RWPE2 (cell line): ENCODE data around the gene ITPR3.

Experiments
- ATAC-seq: fragments of 200-7000 bp; cut with Tn5 transposase; 3 replicates; pipeline ENCODE4 v1.9.1; 2021; ENCODE audit warnings: low read depth
- DNase-seq: peaks from one replicate; pipeline ENCODE4 v3.0.0-alpha.2; 2020; ENCODE audit warnings: low spot score
- H3K27ac ChIP-seq: fragments of 450-650 bp; 2 replicates; pipeline ENCODE4 v1.5.1; 2017; ENCODE audit warnings: mild to moderate bottlenecking; ENCODE audit not compliant: poor library complexity, severe bottlenecking
- H3K27me3 ChIP-seq: fragments of 250-450 bp; sonication (Bioruptor Pico); 2 replicates; pipeline ENCODE4 v1.5.1; 2021; ENCODE audit warnings: mild to moderate bottlenecking, moderate library complexity; ENCODE audit not compliant: insufficient read depth, poor library complexity, severe bottlenecking
- H3K36me3 ChIP-seq: fragments of 250-450 bp; sonication (Bioruptor Pico); 2 replicates; pipeline ENCODE4 v1.5.1; 2020; ENCODE audit warnings: low read depth, mild to moderate bottlenecking, moderate library complexity
- H3K4me1 ChIP-seq: fragments of 250-450 bp; sonication (Bioruptor Pico); 2 replicates; pipeline ENCODE4 v1.5.1; 2021; ENCODE audit warnings: mild to moderate bottlenecking, moderate library complexity; ENCODE audit not compliant: insufficient read depth, poor library complexity, severe bottlenecking
- H3K4me3 ChIP-seq: fragments of 250-450 bp; sonication (Bioruptor Pico); 2 replicates; pipeline ENCODE4 v1.5.1; 2021; ENCODE audit warnings: mild to moderate bottlenecking, moderate library complexity; ENCODE audit not compliant: severe bottlenecking
- H3K9me3 ChIP-seq: fragments of 250-450 bp; sonication (Bioruptor Pico); 2 replicates; pipeline ENCODE4 v1.5.1; 2021; ENCODE audit warnings: mild to moderate bottlenecking, moderate library complexity; ENCODE audit not compliant: severe bottlenecking
- TF ChIP-seq, protein P1 (sequence below): fragments of 450-650 bp; IDR thresholded peaks from one replicate; pipeline ENCODE4 v1.5.1; 2017; ENCODE audit warnings: mild to moderate bottlenecking, moderate library complexity; ENCODE audit not compliant: poor library complexity, severe bottlenecking

The ITPR3 gene

DNA sequence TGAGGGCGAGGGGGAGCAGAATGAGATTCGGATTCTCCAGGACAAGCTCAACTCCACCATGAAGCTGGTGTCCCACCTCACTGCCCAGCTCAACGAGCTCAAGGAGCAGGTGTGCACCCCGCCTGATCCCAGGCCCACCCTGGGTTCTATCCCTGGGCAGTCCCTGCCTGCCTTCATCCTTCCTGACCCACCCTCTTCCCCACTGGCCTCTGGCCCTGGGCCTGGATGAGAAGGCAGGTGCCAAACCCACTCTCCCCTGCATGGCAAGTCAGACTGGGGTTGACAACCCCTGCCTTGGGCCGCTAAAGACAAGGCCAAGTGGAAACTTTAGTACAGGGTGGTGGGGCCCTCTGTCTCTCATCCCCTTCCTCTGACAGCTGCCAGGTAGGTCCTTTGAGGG lies 73.9 kb downstream of the ITPR3 start:
- Histone ChIP-seq H3K9me3 (no peaks in the 10 kb centered on the region), H3K36me3 (peaks cover 98% of the 10 kb centered on the region), H3K4me1 (peaks cover 39% of the 10 kb centered on the region), H3K4me3 (no peak overlapping the region), H3K27me3 (no peaks in the 10 kb centered on the region), H3K27ac (peak overlapping the region; percentile 60)
- TF ChIP-seq, protein P1, sequence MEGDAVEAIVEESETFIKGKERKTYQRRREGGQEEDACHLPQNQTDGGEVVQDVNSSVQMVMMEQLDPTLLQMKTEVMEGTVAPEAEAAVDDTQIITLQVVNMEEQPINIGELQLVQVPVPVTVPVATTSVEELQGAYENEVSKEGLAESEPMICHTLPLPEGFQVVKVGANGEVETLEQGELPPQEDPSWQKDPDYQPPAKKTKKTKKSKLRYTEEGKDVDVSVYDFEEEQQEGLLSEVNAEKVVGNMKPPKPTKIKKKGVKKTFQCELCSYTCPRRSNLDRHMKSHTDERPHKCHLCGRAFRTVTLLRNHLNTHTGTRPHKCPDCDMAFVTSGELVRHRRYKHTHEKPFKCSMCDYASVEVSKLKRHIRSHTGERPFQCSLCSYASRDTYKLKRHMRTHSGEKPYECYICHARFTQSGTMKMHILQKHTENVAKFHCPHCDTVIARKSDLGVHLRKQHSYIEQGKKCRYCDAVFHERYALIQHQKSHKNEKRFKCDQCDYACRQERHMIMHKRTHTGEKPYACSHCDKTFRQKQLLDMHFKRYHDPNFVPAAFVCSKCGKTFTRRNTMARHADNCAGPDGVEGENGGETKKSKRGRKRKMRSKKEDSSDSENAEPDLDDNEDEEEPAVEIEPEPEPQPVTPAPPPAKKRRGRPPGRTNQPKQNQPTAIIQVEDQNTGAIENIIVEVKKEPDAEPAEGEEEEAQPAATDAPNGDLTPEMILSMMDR, result no peak
- ATAC-seq, result 0 out of 3 replicates have a peak, but pooled peaks have one; percentile 2
- peak; percentile 43 for DNase-seq

DNA sequence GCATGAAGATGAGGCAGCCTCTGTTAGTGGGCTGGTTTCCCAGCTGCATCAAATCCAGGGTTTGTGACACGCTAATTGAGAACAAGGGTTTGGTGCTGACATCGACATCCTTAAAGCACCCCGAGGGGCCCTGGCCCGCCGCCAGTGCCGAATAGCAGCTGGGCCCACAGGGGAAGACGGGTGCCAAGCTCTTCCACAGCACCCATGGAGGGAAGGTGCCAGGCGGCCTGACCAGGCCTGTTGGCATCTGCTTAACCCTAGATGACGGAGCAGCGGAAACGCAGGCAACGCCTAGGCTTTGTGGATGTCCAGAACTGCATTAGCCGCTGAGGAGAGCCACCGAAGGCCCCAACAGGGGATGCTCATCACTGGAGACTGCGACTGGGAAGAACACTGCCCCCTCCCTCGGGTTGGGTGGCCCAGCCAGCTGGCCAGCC lies 74.3 kb downstream of the ITPR3 start:
- peak; percentile 65 for DNase-seq
- peak overlapping the region; percentile 60 for H3K27ac ChIP-seq
- 0 out of 3 replicates have a peak, but pooled peaks have one; percentile 11 for ATAC-seq
- peaks cover 39% of the 10 kb centered on the region for H3K4me1 ChIP-seq
- H3K4me3 ChIP-seq, result no peak overlapping the region
- peaks cover 98% of the 10 kb centered on the region for H3K36me3 ChIP-seq
- no peaks in the 10 kb centered on the region for H3K9me3 ChIP-seq
- no peaks in the 10 kb centered on the region for H3K27me3 ChIP-seq
- TF ChIP-seq, protein P1, result no peak

DNA sequence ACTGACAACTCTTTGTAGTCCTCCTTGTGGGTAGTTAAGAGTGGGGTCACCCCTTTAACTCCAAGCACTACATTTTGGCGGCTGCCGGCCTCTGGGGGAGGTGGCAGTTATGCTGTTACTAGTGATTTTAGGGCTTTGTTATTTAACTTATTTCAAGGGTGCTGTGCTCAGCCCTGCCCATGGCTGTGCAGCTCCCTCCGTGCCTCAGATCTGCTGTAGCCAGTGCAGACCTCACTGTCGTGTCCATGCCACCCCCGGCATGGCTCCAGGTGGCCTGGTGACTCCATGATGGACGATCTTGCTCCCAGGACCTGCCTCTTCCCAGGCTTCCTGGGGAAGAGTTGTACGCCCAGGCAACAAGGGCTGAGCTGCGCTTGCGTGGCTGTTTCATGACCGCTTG lies 75.0 kb downstream of the ITPR3 start:
- no peaks in the 10 kb centered on the region for H3K27me3 ChIP-seq
- DNase-seq, result no peak
- H3K36me3 ChIP-seq, result peaks cover 98% of the 10 kb centered on the region
- H3K4me3 ChIP-seq, result no peak overlapping the region
- H3K9me3 ChIP-seq, result no peaks in the 10 kb centered on the region
- peak overlapping the region; percentile 60 for H3K27ac ChIP-seq
- no peak for ATAC-seq
- H3K4me1 ChIP-seq, result peaks cover 39% of the 10 kb centered on the region
- TF ChIP-seq, protein P1, result no peak

DNA sequence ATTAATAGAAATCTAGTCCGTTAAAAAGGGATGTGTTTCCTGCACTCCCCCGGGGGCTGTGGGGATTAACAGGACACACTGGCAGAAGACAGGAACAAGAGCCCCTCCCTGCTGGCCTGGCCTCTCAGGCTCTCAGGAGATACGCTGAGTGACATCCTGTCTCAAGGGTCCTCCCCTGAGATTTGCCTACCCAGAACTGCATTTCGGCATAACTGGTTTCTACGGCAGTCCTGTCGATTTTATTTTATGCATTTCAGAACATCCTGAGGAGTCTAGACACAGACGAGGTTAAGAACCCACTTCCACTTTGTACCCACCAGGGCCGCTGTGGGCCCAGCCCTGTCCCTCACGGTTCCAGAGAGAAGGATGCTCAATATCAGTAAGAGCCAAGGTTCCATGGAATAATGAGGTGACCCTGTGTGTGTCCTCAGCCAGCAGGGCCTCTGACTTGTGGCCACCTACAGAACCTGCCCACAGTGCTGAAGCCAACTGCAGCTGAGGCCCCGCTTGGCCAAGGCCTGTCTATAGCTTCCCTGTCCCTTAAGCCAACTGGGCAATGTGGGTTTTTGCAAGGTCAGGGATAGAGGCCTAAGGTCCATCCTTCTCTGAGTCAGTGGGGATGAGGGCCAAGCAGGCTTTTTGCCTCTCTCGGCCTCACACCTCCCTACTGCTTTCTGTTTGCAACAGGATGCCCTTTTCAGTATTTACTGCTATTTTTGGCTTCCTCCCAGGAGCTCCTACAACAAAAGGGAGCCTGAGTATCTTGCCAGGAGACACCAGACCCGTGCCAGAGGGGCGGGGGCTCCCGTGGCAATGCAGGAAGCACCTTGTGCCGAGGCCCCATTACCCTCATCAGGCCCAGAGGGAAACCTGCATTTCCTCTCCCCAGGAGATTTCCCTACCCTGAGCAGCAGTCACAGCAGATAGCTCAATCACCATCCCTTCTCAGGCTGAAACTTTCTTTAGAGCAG lies 75.7 kb downstream of the ITPR3 start:
- Histone ChIP-seq H3K9me3 (no peaks in the 10 kb centered on the region), H3K36me3 (peaks cover 97% of the 10 kb centered on the region), H3K27ac (peak overlapping the region; percentile 60), H3K4me1 (peaks cover 35% of the 10 kb centered on the region), H3K4me3 (no peak overlapping the region), H3K27me3 (no peaks in the 10 kb centered on the region)
- TF ChIP-seq, protein P1, result no peak
- peak; percentile 67 for DNase-seq
- ATAC-seq, result peak; percentile 48

DNA sequence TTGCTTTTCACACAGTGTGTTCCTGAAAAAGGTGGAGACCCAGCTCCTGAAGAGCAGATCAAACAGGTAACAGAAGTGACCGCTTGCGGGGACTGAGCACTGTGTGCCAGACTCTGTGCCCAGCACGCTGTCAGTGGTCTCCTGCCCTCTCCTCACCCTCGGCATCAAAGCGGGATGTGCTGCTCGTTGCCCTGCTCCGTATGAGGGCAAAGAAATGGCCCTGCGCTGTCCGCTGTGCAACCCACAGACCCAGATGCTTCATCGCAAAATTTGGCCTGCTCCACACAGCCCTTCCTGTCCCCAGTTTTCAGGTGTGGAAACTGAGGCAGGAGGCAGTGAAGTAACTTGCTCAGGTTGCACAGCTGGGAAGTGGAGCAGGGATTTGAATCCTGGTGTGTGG lies 76.7 kb downstream of the ITPR3 start:
- ATAC-seq, result no peak
- Histone ChIP-seq H3K36me3 (peaks cover 92% of the 10 kb centered on the region), H3K9me3 (no peaks in the 10 kb centered on the region), H3K27me3 (no peaks in the 10 kb centered on the region), H3K4me3 (no peak overlapping the region), H3K27ac (peak overlapping the region; percentile 60), H3K4me1 (peaks cover 32% of the 10 kb centered on the region)
- TF ChIP-seq, protein P1, result no peak
- no peak for DNase-seq
